Parathyroid adenoma (tissue), 2 donors: ENCODE results near the gene ARHGAP6.
"Not testable (repeated sequence)": the region's sequence is repeated elsewhere in the genome, so short reads cannot be mapped to it uniquely, and the experiment has no call there.

ENCODE experiments used
- H2AFZ ChIP-seq: fragments of 300-600 bp; sonication (generic); one replicate; pipeline ENCODE4 v1.7.0; 2017; ENCODE audit warnings: antibody characterized with exemption, mild to moderate bottlenecking
- H3K27ac ChIP-seq: fragments of 300-600 bp; sonication (generic); one replicate; pipeline ENCODE4 v1.7.0; 2017
- H3K27me3 ChIP-seq: fragments of 300-600 bp; sonication (generic); one replicate; pipeline ENCODE4 v1.7.0; 2017; ENCODE audit warnings: low read length; ENCODE audit not compliant: control insufficient read depth, insufficient read depth
- H3K36me3 ChIP-seq: fragments of 300-600 bp; sonication (generic); one replicate; pipeline ENCODE4 v1.7.0; 2017; ENCODE audit warnings: low read length; ENCODE audit not compliant: control insufficient read depth, insufficient read depth
- H3K4me1 ChIP-seq: fragments of 300-600 bp; sonication (generic); one replicate; pipeline ENCODE4 v1.7.0; 2017; ENCODE audit warnings: control low read depth
- H3K4me2 ChIP-seq: fragments of 300-600 bp; sonication (generic); one replicate; pipeline ENCODE4 v1.7.0; 2017; ENCODE audit warnings: low read length
- H3K4me3 ChIP-seq: fragments of 300-600 bp; sonication (generic); one replicate; pipeline ENCODE4 v1.7.0; 2017; ENCODE audit warnings: low read depth, low read length
- H3K79me2 ChIP-seq: fragments of 300-600 bp; sonication (generic); one replicate; pipeline ENCODE4 v1.7.0; 2017; ENCODE audit warnings: control low read depth
- H3K9ac ChIP-seq: fragments of 300-600 bp; sonication (generic); one replicate; pipeline ENCODE4 v1.7.0; 2017; ENCODE audit warnings: mild to moderate bottlenecking
- H3K9me3 ChIP-seq: fragments of 300-600 bp; sonication (generic); one replicate; pipeline ENCODE4 v1.7.0; 2017; ENCODE audit warnings: low read length; ENCODE audit not compliant: control insufficient read depth
- TF ChIP-seq, protein P1 (sequence below): fragments of 300-600 bp; sonication (generic); IDR thresholded peaks from one replicate; pipeline ENCODE4 v1.7.0; 2017; ENCODE audit warnings: antibody characterized with exemption, mild to moderate bottlenecking
- donor health status: primary hyperparathyroidism.

The ARHGAP6 gene

DNA sequence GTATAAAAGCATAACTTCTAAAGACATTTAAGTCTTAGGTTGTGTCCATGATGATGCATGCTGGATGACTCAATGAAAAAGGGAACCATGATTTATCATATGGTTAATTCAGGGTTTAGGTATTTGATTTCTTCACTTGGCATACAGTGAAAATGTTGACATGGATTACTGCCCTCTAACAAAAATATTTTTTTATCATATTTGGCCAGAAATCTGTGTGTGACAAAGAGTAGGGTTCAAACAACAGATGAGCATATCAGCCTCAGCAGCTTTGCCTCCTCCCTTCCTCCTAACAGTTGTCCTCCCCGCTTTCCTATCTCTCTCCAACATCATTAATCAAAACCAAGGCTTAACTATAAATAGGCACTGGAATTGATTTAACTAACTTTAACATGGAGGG, 46.3 kb downstream of the ARHGAP6 start:
- H3K27me3 ChIP-seq: no peaks in the 10 kb centered on the region
- H3K9ac ChIP-seq: no peak overlapping the region
- TF ChIP-seq, protein P1, sequence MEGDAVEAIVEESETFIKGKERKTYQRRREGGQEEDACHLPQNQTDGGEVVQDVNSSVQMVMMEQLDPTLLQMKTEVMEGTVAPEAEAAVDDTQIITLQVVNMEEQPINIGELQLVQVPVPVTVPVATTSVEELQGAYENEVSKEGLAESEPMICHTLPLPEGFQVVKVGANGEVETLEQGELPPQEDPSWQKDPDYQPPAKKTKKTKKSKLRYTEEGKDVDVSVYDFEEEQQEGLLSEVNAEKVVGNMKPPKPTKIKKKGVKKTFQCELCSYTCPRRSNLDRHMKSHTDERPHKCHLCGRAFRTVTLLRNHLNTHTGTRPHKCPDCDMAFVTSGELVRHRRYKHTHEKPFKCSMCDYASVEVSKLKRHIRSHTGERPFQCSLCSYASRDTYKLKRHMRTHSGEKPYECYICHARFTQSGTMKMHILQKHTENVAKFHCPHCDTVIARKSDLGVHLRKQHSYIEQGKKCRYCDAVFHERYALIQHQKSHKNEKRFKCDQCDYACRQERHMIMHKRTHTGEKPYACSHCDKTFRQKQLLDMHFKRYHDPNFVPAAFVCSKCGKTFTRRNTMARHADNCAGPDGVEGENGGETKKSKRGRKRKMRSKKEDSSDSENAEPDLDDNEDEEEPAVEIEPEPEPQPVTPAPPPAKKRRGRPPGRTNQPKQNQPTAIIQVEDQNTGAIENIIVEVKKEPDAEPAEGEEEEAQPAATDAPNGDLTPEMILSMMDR: no peak

DNA sequence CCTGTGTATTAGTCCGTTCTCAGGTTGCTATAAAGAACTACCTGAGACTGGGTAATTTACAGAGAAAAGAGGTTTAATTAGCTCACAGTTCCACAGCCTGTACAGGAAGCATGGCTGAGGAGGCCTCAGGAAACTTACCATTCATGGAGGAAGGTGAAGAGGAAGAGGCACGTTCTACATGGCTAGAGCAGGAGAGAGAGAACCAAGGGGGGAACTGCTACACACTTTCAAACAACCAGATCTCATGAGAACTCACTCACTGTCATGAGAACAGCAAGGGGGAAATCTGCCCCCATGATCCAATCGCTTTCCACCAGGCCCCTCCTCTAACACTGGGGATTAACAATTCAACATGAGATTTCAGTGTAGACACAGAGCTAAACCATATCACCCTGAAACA, 51.5 kb downstream of the ARHGAP6 start:
- not testable (repeated sequence) for H3K79me2 ChIP-seq, H3K36me3 ChIP-seq, H3K27me3 ChIP-seq, H3K9me3 ChIP-seq, H2AFZ ChIP-seq, H3K4me1 ChIP-seq, H3K4me2 ChIP-seq, H3K4me3 ChIP-seq, H3K9ac ChIP-seq, H3K27ac ChIP-seq

More for the DNA sequence above, 46.3 kb downstream of the ARHGAP6 start:
- no peak overlapping the region for H3K27ac ChIP-seq
- H3K36me3 ChIP-seq: no peaks in the 10 kb centered on the region
- no peaks in the 10 kb centered on the region for H3K4me1 ChIP-seq
- H2AFZ ChIP-seq: no peak overlapping the region
- no peaks in the 10 kb centered on the region for H3K79me2 ChIP-seq
- H3K4me3 ChIP-seq: no peak overlapping the region
- H3K4me2 ChIP-seq: no peak overlapping the region
- H3K9me3 ChIP-seq: no peaks in the 10 kb centered on the region

DNA sequence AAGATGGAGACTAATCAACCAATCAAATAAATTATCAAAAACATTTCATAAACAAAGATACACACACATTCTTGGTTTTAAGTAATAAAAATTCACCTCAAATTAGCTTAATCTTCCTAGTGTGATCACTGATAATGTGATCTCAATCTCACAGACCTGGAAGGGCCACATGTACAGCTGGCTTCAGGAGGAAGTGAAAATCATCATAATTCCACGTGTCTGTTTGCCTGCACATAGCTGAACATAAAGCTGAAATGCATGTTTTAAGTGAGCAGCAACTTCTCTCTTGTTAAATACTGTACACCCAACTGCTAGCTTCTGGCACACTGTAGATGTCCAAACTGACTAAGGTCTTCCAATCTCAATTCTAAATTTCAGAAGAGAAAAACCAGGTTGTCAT, 53.8 kb downstream of the ARHGAP6 start:
- Histone ChIP-seq H3K27me3 (no peaks in the 10 kb centered on the region), H3K9ac (no peak overlapping the region), H3K4me2 (no peak overlapping the region), H3K4me1 (no peaks in the 10 kb centered on the region), H3K36me3 (no peaks in the 10 kb centered on the region), H3K79me2 (no peaks in the 10 kb centered on the region), H3K9me3 (no peaks in the 10 kb centered on the region), H2AFZ (no peak overlapping the region), H3K27ac (no peak overlapping the region), H3K4me3 (no peak overlapping the region)
- TF ChIP-seq, protein P1: no peak

DNA sequence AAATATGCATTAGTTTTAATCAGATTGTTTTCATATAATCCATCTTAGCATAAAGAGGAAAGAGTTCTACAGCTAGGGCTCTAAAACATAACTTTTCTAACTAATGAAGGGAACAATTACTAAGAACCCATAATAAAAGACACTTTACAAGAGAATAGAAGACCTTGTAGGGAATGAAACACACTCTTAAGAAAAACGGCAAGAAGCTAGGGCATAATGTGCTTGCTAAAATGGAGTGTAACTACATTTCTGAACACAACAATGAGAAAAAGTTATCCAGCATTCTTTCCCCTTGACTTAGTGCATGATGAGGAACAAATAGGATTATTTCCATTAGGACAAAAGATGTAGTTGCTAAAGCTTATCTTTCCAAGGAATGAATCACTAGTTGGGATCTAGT, 54.6 kb downstream of the ARHGAP6 start:
- Histone ChIP-seq H3K79me2 (no peaks in the 10 kb centered on the region), H3K36me3 (no peaks in the 10 kb centered on the region), H2AFZ (no peak overlapping the region), H3K27ac (no peak overlapping the region), H3K9ac (no peak overlapping the region), H3K4me3 (no peak overlapping the region), H3K4me2 (no peak overlapping the region), H3K27me3 (no peaks in the 10 kb centered on the region), H3K4me1 (no peaks in the 10 kb centered on the region), H3K9me3 (no peaks in the 10 kb centered on the region)
- TF ChIP-seq, protein P1: no peak

DNA sequence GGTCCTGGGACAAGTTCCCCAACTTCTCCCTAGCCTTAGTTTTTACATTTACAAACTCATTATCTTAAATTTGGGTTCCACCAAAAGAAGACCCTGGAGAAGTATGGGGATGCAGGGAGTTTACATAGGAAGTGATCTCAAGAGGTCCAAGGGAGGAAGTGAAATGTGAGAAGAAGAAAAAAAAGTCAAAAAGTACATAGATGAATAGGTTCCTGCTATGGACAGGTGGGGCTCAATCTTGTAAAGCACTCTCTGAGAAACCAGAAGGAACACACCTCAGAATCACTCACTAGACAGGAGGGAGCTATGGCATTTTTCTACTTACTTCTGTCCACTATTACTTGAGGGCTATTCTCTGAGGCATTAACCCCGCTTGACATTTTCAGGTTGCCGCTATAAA, 56.6 kb downstream of the ARHGAP6 start:
- TF ChIP-seq, protein P1: no peak
- Histone ChIP-seq H2AFZ (no peak overlapping the region), H3K79me2 (no peaks in the 10 kb centered on the region), H3K4me3 (no peak overlapping the region), H3K4me1 (no peaks in the 10 kb centered on the region), H3K36me3 (no peaks in the 10 kb centered on the region), H3K9me3 (no peaks in the 10 kb centered on the region), H3K27ac (no peak overlapping the region), H3K4me2 (no peak overlapping the region), H3K27me3 (no peaks in the 10 kb centered on the region), H3K9ac (no peak overlapping the region)
